HG03066 (cell line): ENCODE results near the gene C1QTNF9.
"Not testable (repeated sequence)": the region's sequence is repeated elsewhere in the genome, so short reads cannot be mapped to it uniquely, and the experiment has no call there.

Source experiments
- ATAC-seq: cut with Tn5 transposase; IDR thresholded peaks from one replicate; pipeline ENCODE4 v1.9.1; 2021; ENCODE audit warnings: low read depth; ENCODE audit not compliant: unreplicated experiment

The C1QTNF9 gene

GRCh38 chr13:24309300-24309699, at the start of gene C1QTNF9:
C1QTNF9 (plus strand) TSS chr13:24309580; CDS start chr13:24316004, 6,424 bp downstream.
- not testable (repeated sequence) for ATAC-seq

- no peak for ATAC-seq
Observed at GRCh38 chr13:24261566-24261965, 47.8 kb upstream of the C1QTNF9 start.

- no peak for ATAC-seq
Observed at GRCh38 chr13:24263632-24264031, 45.7 kb upstream of the C1QTNF9 start.

GRCh38 chr13:24264976-24265375, 44.4 kb upstream of the C1QTNF9 start:
- ATAC-seq: no peak

- no peak for ATAC-seq
Observed at GRCh38 chr13:24265453-24265852, 43.9 kb upstream of the C1QTNF9 start.

GRCh38 chr13:24267274-24267673, 42.1 kb upstream of the C1QTNF9 start:
- no peak for ATAC-seq

GRCh38 chr13:24267801-24268200, 41.6 kb upstream of the C1QTNF9 start:
- ATAC-seq: no peak

GRCh38 chr13:24269821-24270220, 39.6 kb upstream of the C1QTNF9 start:
- no peak for ATAC-seq

GRCh38 chr13:24270639-24271141, 38.7 kb upstream of the C1QTNF9 start:
- peak; percentile 43 for ATAC-seq

- ATAC-seq: no peak
Observed at GRCh38 chr13:24271231-24271600, 38.2 kb upstream of the C1QTNF9 start.

- peak; percentile 42 for ATAC-seq
Observed at GRCh38 chr13:24271601-24272451, 37.6 kb upstream of the C1QTNF9 start.

GRCh38 chr13:24272452-24273161, 36.8 kb upstream of the C1QTNF9 start:
- no peak for ATAC-seq

- no peak for ATAC-seq
Observed at GRCh38 chr13:24273926-24274325, 35.5 kb upstream of the C1QTNF9 start.

- peak; percentile 59 for ATAC-seq
Observed at GRCh38 chr13:24274452-24275021, 34.8 kb upstream of the C1QTNF9 start.

GRCh38 chr13:24275041-24275440, 34.3 kb upstream of the C1QTNF9 start:
- ATAC-seq: no peak

GRCh38 chr13:24276306-24276705, 33.1 kb upstream of the C1QTNF9 start:
- ATAC-seq: no peak

GRCh38 chr13:24276861-24277260, 32.5 kb upstream of the C1QTNF9 start:
- ATAC-seq: no peak

- ATAC-seq: no peak
Observed at GRCh38 chr13:24277761-24278160, 31.6 kb upstream of the C1QTNF9 start.

- ATAC-seq: no peak
Observed at GRCh38 chr13:24279327-24280110, 29.9 kb upstream of the C1QTNF9 start.

- ATAC-seq: no peak
Observed at GRCh38 chr13:24280720-24281119, 28.7 kb upstream of the C1QTNF9 start.
